Endothelial cell of umbilical vein (primary cell): ENCODE results near the gene CCDC6. TPM values are rescaled to one million over a fixed set of nuclear protein-coding genes. Genes with fewer than 3 reads are reported as not detected.

Experiments
- BruUV-seq: library from RNA; stranded (reverse); fragments of 400-500 nt; replicated peaks from 2 replicates; lab custom pipeline; 2021; lab: Mats Ljungman, UMichigan
- CTCF ChIA-PET: fragments of 300-600, 350-600 bp; sonication (Branson Sonifier 250); formaldehyde crosslinking; loops from one replicate; lab custom pipeline; 2021; ENCODE audit warnings: antibody characterized with exemption, inconsistent platforms; lab: Charles Lee
- POLR2A ChIA-PET: fragments of 300-600, 350-600 bp; sonication (Branson Sonifier 250); formaldehyde crosslinking; loops from one replicate; lab custom pipeline; 2021; ENCODE audit warnings: antibody characterized with exemption, inconsistent platforms; lab: Charles Lee
- DNase-seq: peaks from one replicate; pipeline ENCODE4 v3.0.0-alpha.2; 2011; ENCODE audit warnings: low read depth, low spot score
- FAIRE-seq: peaks from 2 replicates; lab custom pipeline; 2011; peaks lifted over from hg19 to GRCh38; lab: Jason Lieb, UNC
- H2AFZ ChIP-seq: 2 replicates; pipeline ENCODE4 v1.6.0; 2012; ENCODE audit warnings: low read depth, low read length, control low read depth, inconsistent platforms
- H3K27ac ChIP-seq: 2 replicates; pipeline ENCODE4 v1.5.1; 2011; ENCODE audit warnings: low read depth, mild to moderate bottlenecking, control low read depth, low read length, moderate library complexity; ENCODE audit not compliant: insufficient read depth
- H3K27me3 ChIP-seq, 2 experiments: 2 replicates each; pipeline versions ENCODE4 v1.6.0 to v1.6.1; 2011; ENCODE audit warnings: low read length in 2 of 2, mixed read lengths in 1 of 2; ENCODE audit not compliant: control insufficient read depth in 2 of 2, insufficient read depth in 2 of 2
- H3K36me3 ChIP-seq, 2 experiments: 2 replicates in 1 of 2; 3 replicates in 1 of 2; pipeline ENCODE4 v1.5.1; 2011; ENCODE audit warnings: low read length in 2 of 2, mild to moderate bottlenecking in 1 of 2, moderate library complexity in 1 of 2; ENCODE audit not compliant: control insufficient read depth in 2 of 2, insufficient read depth in 2 of 2; ENCODE audit errors: extremely low read depth in 1 of 2
- H3K4me1 ChIP-seq: 3 replicates; pipeline ENCODE4 v1.5.1; 2011; ENCODE audit warnings: mild to moderate bottlenecking, low read length; ENCODE audit not compliant: control insufficient read depth, insufficient read depth; ENCODE audit errors: extremely low read depth
- H3K4me2 ChIP-seq: 2 replicates; pipeline ENCODE4 v1.6.1; 2011; ENCODE audit warnings: low read length, control low read depth, mixed read lengths; ENCODE audit not compliant: insufficient read depth
- H3K4me3 ChIP-seq, 3 experiments: fragments of 200-600 bp in 1 of 3; sonication (generic), shearing (Covaris generic) in 1 of 3; replicated peaks in 1 of 3; 2 replicates each; pipeline ENCODE4 v1.5.1; 2011 to 2016; ENCODE audit warnings: control low read depth in 3 of 3, low read length in 3 of 3, mild to moderate bottlenecking in 2 of 3, inconsistent platforms in 1 of 3, low read depth in 1 of 3, moderate library complexity in 1 of 3; ENCODE audit not compliant: insufficient read depth in 1 of 3
- H3K79me2 ChIP-seq: 2 replicates; pipeline ENCODE4 v1.6.0; 2012; ENCODE audit warnings: low read length, inconsistent platforms; ENCODE audit not compliant: control insufficient read depth, insufficient read depth
- H3K9ac ChIP-seq: replicated peaks from 2 replicates; pipeline ENCODE3; 2011; ENCODE audit warnings: low read length, control low read depth; ENCODE audit not compliant: insufficient read depth; ENCODE audit errors: extremely low read depth
- H3K9me1 ChIP-seq: replicated peaks from 3 replicates; pipeline ENCODE4 v1.6.0; 2011; ENCODE audit warnings: mild to moderate bottlenecking, low read length; ENCODE audit not compliant: control insufficient read depth, insufficient read depth; ENCODE audit errors: extremely low read depth
- H3K9me3 ChIP-seq: replicated peaks from 2 replicates; pipeline ENCODE4 v1.5.1; 2012; ENCODE audit warnings: low read length, inconsistent platforms; ENCODE audit not compliant: control insufficient read depth, insufficient read depth
- H4K20me1 ChIP-seq: replicated peaks from 2 replicates; pipeline ENCODE3; 2011; ENCODE audit warnings: mild to moderate bottlenecking, low read length; ENCODE audit not compliant: control insufficient read depth, insufficient read depth; ENCODE audit errors: extremely low read depth
- GATA2 ChIP-seq: IDR thresholded peaks from 2 replicates; pipeline ENCODE4 v1.7.0; 2011; ENCODE audit warnings: low read depth, mild to moderate bottlenecking, moderate library complexity, mixed read lengths, low read length; ENCODE audit not compliant: insufficient read length, insufficient read depth
- JUN ChIP-seq: IDR thresholded peaks from 2 replicates; pipeline ENCODE4 v1.6.1; 2011; ENCODE audit warnings: borderline replicate concordance, low read depth; ENCODE audit not compliant: insufficient read length, insufficient read depth
- POLR2AphosphoS5 ChIP-seq: IDR thresholded peaks from 2 replicates; pipeline ENCODE4 v1.6.1; 2012; ENCODE audit warnings: low read depth, mild to moderate bottlenecking, control low read depth, low read length, moderate library complexity; ENCODE audit not compliant: insufficient read depth
- dilution Hi-C: fragments of 300-500 bp; cut with MboI; formaldehyde crosslinking; loops from one replicate; pipeline ENCODE4 v1.15.0; 2019; ENCODE audit warnings: low sequenced_read_pairs; ENCODE audit not compliant: extremely low pct_ligation_motif_present
- intact Hi-C: fragments of 100-400 bp; cut with micrococcal nuclease; formaldehyde crosslinking; loops from one replicate; pipeline ENCODE4 v1.10.0; 2022
- polyA plus RNA-seq, 4 experiments: library from polyadenylated mRNA; depleted of rRNA in 3 of 4; stranded (reverse) in 3 of 4; unstranded in 1 of 4; fragments of >200 nt; gene quantifications; 2 replicates each; pipeline versions ENCODE4 v1.2.1 to v1.2.3, GENCODE V29; 2011 to 2012; ENCODE audit warnings: missing spikeins in 1 of 4
- total RNA-seq: library from RNA; stranded (reverse); gene quantifications from 2 replicates; pipeline ENCODE4 v1.2.3, GENCODE V29; 2021
- TF ChIP-seq, protein P1 (sequence below), 2 donors: IDR thresholded peaks; 1 replicate in 1 of 2; 2 replicates in 1 of 2; pipeline ENCODE4 v1.5.1; 2011; ENCODE audit warnings: low read length in 2 of 2, mild to moderate bottlenecking in 2 of 2, moderate library complexity in 2 of 2, control low read depth in 1 of 2, inconsistent platforms in 1 of 2, low read depth in 1 of 2; ENCODE audit not compliant: insufficient read depth in 1 of 2; ENCODE audit errors: extremely low read depth in 1 of 2
- TF ChIP-seq, protein P2 (sequence below): IDR thresholded peaks from 2 replicates; pipeline ENCODE4 v1.6.1; 2011; ENCODE audit not compliant: insufficient read depth, insufficient read length

Gene CCDC6
- total and polyA plus RNA-seq, 2 donors (not counting 3 experiments of a cell fraction or from before 2014, with no cell fraction given): 16.8 to 36.8 TPM

GRCh38 chr10:59900048-59900727 lies 6.2 kb downstream of the CCDC6 start:
- POLR2A ChIA-PET: no interaction called here

More at GRCh38 chr10:59900048-59900727, 6.2 kb downstream of the CCDC6 start:
- no TSS peak for BruUV-seq
- Histone ChIP-seq H3K9me1 (no peaks in the 10 kb centered on the region), H2AFZ (no peak overlapping the region), H3K4me1 (peaks cover 9% of the 10 kb centered on the region), H4K20me1 (peaks cover 3% of the 10 kb centered on the region), H3K4me3 (no peak overlapping the region), H3K9ac (no peak overlapping the region), H3K4me2 (no peak overlapping the region), H3K27ac (no peak overlapping the region), H3K36me3 (no peaks in the 10 kb centered on the region), H3K79me2 (peaks cover 89% of the 10 kb centered on the region), H3K9me3 (no peaks in the 10 kb centered on the region), H3K27me3 (no peaks in the 10 kb centered on the region)
- intact Hi-C loops (loop anchor here (10.0 kb wide), 3 partner anchors 305 to 525 kb away; no protein-coding TSS in a partner anchor), dilution Hi-C loops (no loop called here)
- DNase-seq (no peak), FAIRE-seq (no peak)
- no peak for TF ChIP-seq GATA2
- TF ChIP-seq JUN: no peak
- TF ChIP-seq, protein P1, sequence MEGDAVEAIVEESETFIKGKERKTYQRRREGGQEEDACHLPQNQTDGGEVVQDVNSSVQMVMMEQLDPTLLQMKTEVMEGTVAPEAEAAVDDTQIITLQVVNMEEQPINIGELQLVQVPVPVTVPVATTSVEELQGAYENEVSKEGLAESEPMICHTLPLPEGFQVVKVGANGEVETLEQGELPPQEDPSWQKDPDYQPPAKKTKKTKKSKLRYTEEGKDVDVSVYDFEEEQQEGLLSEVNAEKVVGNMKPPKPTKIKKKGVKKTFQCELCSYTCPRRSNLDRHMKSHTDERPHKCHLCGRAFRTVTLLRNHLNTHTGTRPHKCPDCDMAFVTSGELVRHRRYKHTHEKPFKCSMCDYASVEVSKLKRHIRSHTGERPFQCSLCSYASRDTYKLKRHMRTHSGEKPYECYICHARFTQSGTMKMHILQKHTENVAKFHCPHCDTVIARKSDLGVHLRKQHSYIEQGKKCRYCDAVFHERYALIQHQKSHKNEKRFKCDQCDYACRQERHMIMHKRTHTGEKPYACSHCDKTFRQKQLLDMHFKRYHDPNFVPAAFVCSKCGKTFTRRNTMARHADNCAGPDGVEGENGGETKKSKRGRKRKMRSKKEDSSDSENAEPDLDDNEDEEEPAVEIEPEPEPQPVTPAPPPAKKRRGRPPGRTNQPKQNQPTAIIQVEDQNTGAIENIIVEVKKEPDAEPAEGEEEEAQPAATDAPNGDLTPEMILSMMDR (IDR thresholded peaks at IDR 0.05; ENCODE audit: extremely low read depth in 1 of 2, insufficient read depth in 1 of 2, low read depth in 1 of 2, low read length in 2 of 2): no peak
- no peak for TF ChIP-seq POLR2AphosphoS5
- TF ChIP-seq, protein P2, sequence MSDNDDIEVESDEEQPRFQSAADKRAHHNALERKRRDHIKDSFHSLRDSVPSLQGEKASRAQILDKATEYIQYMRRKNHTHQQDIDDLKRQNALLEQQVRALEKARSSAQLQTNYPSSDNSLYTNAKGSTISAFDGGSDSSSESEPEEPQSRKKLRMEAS: no peak
- CTCF ChIA-PET: no interaction called here
